ENCODE results near the gene MRPS7. TPM values are rescaled to one million over a fixed set of nuclear protein-coding genes. Genes with fewer than 3 reads are reported as not detected.
"Not testable (repeated sequence)": the region's sequence is repeated elsewhere in the genome, so short reads cannot be mapped to it uniquely, and the experiment has no call there.

The MRPS7 gene
- total RNA-seq, 1 experiment from 2014 or later = 123 TPM

DNA sequence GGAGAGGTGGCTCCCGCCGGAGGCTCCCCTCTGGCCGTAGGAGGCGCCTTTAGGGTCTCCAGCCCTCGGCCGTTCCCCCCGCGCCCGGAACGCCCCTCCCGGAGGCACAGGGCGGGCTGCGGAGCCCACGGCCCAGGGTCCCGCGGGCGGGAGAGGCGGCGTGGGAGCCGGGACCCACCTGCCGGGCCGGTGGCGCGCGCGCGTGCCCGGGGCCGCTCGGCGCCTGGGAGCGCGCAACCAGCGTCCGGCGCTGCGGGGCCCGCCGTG is 9.2 kb downstream of the MRPS7 start, which contains the start of gene MIF4GD:
Gene MIF4GD (minus strand): TSS at position 266 of the 267 bp plus-strand sequence. CDS start 1,036 bp downstream, outside the sequence.
- DNase-seq (ENCODE audit: low read depth) = no peak

DNA sequence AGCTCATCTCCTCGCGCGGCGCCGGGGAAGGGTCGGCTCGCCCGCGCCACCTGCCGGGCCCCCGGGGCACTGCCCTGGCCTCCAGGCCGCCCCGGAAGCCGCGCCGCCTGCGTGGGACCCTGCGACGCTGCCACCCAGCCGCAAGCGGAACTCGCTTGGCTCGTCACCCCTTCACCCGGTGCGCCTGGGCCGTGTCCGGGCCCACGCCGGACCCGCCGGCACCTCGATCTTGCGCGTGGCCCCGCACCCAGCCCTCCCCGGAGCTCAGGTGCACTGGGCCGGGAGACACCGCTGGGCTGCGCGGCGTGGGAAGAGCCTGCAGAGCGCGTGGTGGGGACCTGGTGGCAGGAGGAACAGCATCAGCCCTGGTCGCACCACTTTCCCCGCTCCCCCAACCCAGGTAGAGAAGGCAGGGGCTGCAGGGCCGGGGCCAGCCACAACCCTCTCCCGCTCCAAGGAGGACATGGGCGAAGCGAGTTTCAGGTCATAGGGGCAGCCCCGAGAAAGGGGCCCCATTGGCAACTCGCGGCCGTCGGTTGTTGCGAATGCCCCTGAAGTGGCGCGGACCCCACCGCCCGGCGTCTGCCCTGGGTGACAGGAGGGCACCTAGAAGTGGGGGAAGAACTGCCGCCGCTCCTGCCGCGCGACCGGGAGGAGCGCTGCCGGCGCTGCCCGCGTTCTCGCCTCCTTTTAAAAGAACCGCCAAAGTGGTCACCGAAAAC is 9.7 kb downstream of the MRPS7 start:
- DNase-seq (ENCODE audit: low read depth) = peak; percentile 66

DNA sequence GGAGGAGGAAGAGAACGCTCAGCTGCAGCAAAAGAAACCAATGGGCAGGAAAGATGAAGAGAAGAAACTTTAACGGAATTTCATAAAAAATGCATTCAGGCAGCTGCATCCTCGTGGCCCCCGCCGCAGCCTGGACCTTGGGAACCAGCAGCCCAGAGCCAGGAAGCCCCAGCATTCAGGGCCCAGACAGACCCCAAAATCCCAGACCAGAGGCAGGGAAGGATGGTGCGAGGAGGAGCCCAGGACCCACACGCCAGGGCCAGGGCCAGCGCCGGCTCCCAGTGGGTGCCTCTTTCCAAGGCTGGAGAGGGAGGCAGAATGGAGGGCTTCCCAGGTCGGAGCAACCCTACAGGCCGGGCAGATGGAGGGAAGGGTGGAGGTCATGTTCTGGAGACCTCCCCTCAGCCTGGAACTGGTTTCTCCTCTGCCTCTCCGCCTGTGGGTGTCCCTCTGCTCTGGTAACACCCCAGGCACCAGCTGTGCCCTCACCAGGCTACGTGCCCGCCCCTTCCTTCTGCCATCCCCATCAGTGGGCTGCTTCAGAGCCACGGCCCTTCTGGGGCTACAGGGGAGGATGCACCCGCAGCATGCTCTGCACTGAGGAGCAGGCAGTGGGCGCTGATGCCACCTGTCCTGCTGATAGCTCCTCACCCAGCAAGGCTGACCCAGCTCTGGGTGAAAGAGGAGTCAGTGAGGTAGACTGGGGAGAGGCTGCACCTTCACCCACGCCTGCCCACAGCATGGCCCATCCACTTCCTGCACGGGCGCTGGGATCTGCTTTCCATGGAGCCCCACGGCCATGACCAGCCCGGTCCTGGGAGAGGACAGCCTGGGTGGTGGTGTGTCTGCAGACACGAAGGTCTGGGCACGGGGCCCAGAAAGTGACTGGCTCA is 10.5 kb downstream of the MRPS7 start:
- DNase-seq (ENCODE audit: low read depth) = no peak

DNA sequence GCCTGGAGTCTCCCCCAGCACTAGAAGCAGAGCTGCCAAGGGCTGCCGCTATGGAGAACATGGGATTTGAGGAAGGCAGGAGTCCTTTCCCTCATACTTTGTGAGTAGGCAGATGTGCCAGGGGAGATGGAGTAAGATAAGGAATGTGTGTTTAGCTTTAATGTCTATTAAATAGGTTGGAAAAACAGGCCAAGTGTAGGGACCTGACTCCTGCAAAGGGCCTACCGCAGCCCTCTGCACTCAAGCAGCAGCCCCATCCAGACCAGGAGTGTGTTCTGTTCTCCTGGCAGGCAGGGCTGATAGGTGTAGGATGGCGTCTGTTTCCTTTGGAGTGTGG is 11.1 kb downstream of the MRPS7 start:
- no peak for DNase-seq (ENCODE audit: low read depth)

DNA sequence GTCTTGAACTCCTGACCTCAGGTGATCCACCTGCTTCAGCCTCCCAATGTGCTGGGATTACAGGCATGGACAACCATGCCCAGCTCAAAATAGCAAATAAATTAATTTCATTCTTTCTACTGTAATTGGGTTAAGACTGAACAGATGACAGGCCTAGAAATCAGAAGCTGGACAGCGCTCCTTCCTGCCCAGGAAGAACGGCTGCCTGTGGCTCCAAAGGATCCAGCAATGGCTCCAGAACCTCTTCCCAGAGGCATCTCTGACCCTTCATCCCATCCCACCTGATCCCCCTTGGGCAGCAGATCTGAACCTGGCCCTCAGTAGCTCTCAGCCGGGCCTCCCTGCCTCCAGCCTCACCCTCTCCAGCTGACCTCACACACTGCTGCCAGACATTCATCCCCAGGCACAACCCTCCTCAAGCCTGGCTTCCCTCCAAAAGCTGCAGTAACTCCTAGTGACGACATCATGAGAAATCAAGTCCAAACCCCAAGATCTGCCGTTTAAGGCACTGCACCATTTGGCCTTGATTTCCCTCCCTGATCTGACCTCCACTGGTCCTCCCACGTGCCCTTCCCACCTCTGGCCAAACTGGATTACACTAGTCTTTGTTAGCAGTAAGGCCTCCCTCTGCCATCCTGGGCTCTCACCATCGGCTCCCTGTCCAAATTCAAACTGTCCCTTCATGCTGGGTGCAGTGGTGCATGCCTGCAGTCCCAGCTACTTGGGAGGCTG is 12.5 kb downstream of the MRPS7 start:
- DNase-seq (ENCODE audit: low read depth) = peak; percentile 50

DNA sequence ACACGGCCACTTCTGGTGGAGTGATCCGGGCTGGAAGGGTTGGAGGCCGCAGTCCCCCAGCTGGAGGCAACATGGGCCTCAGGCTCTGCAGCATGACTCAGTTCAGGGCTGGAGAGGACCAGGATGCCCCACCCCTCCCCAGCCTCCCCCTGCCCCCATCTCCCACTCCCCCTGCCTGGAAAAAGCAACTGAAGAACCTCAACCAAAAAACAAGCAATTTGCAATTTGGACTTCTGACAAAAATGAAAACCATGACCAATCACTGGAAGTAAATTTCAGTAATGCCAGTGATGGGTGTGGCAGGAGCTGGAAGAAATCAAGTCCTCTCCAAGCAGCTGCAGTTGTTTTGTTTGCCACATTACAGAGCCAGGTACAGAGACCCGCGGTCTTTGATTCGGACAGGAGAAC is 16.0 kb downstream of the MRPS7 start:
- DNase-seq (ENCODE audit: low read depth) = no peak

DNA sequence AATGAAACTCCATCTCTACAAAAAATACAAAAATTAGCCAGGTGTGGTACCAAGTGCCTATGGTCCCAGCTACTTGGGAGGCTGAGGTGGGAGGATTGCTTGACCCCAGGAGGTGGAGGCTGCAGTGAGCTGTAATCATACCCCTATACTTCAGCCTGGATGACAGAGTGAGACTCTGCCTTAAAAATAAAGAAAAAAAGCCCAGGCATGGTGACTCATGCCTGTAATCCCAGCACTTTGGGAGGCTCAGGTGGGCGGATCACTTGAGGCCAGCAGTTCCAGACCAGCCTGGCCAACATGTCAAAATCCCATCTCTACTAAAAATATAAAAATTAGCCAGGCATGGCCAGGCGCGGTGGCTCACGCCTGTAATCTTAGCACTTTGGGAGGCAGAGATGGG is 18.5 kb downstream of the MRPS7 start:
- DNase-seq (ENCODE audit: low read depth) = peak; percentile 44

DNA sequence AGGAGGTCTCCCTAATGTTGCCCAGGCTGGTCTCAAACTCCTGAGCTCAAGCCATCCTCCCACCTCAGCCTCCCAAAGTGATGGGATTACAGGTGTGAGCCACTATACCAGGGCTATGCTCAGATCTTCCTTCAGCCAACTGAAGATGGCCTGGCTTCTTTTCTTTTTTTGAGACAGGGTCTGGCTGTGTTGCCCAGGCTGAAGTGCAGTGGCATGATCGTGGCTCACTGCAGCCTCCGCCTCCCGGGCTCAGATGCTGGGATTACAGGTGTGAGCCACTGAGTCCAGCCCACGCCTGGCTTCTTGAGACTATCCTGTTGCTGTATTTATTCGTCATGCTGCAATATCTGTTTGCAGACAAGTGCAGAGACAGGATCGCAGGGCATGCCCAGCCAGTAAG is 23.4 kb downstream of the MRPS7 start:
- DNase-seq (ENCODE audit: low read depth) = no peak

DNA sequence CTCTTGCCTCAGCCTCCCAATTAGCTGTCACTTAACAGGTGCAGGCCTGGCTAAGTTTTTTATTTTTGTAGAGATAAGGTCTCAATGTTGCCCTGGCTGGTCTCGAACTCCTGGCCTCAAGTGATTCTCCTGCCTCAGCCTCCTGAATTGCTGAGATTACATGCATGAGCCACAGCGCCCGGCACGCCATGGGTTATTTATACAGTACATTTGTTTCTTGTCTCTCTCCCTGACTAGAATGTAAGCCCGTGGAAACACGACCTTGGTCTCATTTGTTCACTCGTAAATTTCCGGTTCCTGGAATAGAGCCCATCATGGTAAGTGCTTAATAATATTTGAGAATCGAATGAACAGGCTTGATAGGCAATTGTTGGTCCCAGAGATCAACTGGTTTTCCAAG is 25.5 kb downstream of the MRPS7 start:
- DNase-seq (ENCODE audit: low read depth) = no peak

DNA sequence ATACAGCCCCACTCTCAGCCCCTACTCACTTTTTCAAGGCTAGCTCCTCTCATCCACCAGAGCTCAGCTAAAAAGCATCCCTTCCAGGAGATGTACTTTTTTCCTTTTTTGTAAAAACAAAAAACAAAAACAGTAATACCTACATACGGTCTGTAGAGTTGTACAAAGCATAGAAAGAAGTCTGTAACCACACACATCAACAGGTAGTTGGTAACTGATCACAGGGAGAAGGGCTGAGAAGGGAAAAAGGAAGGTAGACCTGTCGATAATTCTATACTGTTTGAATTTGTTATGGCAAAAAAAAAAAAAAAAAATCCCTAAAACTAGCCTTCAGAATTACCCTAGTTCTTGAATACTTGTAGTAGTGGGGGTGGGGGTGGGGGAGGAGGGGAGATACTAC is 26.7 kb downstream of the MRPS7 start:
- no peak for DNase-seq (ENCODE audit: low read depth)

DNA sequence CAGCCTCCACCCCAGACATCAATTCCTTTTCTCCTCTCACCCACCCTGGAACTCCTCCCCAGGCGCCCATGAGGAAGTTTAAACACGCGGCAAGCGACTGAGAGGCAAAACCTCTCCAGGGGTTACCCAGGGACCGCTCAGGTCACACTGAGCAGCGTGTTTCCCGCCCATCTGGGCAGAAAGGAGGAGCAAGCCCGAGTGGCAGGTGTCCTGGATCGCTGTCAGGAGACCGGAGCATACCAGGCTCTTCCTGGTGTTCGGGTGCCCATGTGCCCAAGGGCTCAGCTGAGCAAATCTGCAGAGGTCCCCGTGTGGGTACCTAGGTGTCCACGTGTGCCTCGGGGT is 27.1 kb downstream of the MRPS7 start:
- no peak for DNase-seq (ENCODE audit: low read depth)

DNA sequence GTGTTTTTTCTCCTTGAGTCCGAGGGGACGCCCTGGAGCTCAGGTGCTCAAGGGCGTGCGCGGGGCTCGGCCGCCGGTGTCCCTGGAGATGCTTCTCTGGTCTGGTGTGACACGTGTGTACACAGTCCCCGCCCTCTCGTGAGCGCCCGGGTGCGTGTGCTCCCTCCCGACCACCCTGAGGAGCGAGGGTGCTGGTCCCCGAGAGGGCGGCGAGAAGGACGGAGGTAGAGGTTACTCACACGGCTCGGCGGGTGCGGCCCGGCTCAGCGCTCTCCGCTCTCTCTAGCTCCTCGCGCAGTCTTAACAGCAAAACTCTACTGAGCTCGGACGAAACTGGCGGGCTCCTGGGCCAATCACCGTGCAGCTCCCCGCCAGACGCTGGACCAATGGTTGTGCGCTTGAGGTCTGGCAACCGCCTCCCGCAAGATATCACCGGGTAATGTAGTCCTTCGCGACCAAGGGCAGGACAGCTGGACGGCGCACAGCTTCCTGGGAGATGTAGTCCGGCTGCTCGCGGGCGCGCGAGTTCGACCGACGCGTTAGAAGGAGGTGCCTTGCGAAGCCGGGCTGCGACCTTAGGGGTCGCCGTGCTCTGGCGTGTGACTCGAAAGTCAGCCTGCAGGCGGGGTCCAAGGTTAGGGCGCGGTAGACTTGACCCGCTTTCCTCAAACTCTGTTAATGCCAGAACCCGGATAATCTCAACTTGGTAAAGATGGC is 27.6 kb downstream of the MRPS7 start, which contains the start of gene SLC25A19:
Gene SLC25A19 (minus strand): TSS at position 319 of the 717 bp plus-strand sequence. CDS start 2,669 bp downstream, outside the sequence.
- DNase-seq (ENCODE audit: low read depth) = peak; percentile 99

DNA sequence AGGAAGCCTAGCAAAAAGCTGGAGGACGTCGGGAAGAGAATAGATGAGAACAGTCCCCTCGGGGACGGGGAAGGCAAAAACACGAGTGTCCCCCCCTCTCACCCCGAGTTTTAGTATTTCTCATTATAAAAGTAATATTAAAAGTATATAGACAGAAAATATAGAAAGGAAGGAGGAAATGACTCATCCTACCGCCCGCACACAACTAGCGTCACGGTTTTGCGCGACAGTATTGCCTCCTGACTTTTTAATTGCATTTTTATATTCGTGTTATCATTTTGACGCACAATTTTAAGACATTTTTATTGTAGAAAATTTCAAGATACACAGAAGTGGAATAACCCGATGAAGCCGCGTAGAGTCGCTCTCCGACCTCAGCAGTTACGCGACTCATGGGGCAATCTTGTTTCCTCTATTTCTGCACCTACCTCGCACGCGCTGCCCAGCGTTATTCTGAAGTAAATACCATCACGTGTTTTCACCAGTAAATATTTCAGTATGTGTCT is 28.2 kb downstream of the MRPS7 start:
- no peak for DNase-seq (ENCODE audit: low read depth)

DNA sequence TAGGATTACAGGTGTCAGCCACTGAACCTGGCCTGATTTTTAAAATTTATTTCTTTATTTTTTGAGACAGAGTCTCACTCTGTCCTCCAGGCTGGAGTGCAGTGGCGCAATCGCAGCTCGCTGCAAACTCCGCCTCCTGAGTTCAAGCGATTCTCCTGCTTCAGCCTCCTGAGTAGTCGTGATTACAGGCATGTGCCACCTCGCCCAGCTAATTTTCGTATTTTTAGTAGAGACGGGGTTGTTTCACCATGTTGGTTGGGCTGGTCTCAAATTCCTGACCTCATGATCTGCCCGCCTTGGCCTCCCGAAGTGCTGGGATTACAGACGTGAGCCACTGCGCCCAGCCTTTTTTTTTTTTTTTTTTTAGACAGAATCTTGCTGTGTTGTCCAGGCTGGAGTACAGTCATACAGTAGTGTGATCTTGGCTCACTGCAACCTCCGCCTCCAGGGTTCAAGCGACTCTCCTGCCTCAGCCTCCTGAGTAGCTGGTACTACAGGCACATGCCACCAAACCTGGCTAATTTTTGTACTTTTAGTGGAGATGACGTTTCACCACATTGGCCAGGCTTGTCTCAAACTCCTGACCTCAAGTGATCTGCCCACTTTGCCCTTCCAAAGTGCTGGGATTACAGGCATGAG is 31.2 kb downstream of the MRPS7 start:
- DNase-seq (ENCODE audit: low read depth) = not testable (repeated sequence)

DNA sequence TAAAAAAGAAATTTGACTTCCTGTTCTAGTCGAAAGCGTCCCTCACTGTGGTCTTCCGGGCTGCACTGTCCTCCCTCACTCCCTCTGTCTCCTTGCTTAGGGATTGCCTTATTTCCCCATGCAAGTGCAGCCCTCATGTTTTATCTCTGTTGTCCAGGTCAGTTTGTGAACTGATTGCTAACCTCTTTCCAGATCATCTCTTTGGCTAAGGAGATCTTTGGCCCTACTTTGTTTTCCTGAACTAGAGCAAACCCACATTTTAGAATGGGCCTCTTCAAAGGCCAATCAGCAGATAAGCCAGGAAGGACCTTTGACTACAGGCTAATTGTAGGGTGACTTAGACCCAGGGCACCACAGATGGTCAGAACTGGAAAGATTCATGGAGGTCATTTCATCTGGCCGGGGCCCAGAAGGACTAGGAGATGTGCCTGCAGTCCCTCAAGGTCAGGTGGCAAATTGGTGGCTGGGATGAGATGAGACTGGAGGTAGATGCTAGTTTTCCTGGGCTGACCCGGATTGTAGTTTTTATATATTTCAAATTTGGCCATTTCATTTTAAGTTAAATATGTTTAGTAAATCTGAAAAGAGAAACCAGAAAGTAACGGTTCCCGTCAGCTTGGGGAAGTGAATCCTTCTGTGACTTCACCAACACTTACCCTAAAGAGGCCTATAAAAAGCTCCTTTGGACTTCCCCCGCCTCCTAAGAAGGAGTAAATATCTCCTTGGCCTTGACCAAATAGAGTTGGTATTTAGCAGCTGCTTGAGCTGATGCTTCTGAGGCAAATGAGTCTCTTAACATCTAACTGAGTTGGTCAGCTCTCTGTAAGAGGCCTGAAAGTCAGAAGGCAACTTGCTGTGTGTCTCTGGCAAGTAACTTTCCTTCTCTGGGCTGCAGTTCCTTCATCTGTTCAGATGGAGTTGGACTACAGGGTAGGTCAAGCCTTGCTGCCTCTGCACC is 33.8 kb downstream of the MRPS7 start:
- DNase-seq (ENCODE audit: low read depth) = no peak

DNA sequence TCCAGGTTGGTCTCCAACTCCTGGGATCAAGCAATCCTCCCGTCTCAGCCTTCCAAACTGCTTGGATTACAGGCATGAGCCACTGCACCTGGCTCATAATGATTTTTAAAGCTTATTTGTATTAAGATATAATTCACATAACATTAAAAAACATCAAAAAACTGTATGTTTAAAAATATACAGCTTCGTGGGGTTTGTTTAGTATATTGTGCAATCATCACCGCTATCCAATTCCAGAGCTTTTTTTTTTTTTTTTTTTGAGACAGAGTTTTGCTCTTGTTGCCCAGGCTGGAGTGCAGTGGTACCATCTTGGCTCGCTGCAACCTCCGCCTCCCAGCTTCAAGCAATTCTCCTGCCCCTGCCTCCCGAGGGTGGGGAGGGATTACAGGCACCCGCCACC is 38.6 kb downstream of the MRPS7 start:
- no peak for DNase-seq (ENCODE audit: low read depth)

DNA sequence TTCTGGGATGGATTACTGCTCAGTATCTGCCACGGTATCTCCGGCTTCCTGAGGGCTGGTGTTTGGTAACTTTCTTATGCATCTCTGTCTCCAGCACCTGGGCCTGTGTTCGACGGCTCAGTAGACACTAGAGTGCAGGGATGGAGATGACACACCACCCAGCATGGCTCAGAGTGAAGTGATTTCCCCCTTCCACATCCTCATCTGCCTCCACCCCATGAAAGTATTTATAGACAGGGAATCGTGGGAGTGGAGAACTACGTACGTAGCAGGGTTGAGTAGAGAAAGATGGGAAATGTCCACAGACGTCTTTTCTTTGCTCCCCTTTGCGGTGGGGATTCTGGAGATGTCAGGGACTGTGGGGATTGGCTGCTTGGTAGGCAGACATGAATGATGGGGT is 39.4 kb downstream of the MRPS7 start:
- no peak for DNase-seq (ENCODE audit: low read depth)

DNA sequence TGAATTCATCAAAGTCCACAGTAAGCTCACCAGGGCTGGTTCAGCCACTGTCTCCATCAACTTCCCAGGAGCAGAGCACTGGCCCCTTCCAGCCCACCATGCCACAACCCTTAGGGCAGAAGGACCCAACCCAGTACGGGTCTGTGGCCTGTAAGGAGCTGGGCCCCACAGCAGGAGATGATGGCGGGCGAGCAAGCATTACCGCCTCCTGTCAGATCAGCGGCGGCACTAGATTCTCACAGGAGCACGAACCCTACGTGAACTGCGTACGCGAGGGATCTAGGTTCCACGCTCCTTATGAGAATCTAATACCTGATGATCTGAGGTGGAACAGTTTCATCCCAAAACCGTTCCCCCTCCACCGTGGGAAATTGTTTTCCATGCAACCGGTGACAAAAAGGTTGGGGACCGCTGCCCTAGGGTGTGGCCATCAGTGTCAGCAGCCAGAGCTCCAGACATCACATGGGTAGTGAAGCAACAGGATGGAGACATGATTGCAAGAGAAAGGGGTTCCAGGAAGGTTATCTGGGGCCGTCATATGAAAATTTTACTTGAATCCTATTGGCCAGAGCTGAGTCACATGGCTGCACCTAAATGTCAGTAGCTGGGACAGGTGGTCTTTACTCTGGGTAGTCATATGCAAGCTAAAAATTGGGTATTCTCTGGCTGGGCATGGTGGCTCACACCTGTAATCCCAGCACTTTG is 40.0 kb downstream of the MRPS7 start:
- DNase-seq (ENCODE audit: low read depth) = no peak
